Spleen (tissue), 11 donors: ENCODE data around the gene RNASE2. TPM values are rescaled to one million over a fixed set of nuclear protein-coding genes. Genes with fewer than 3 reads are reported as not detected.

Source experiments
- DNase-seq: peaks from one replicate; pipeline ENCODE4 v3.0.0-alpha.2; 2020
- H3K27ac ChIP-seq, 8 donors: fragments of 200-600 bp; sonication (generic) in 7 of 8; 1 replicate in 4 of 8; 2 replicates in 4 of 8; pipeline versions ENCODE4 v1.5.0 to v1.8.0; 2016 to 2021; ENCODE audit warnings: inconsistent platforms in 4 of 8, mild to moderate bottlenecking in 4 of 8, moderate library complexity in 1 of 8
- H3K27me3 ChIP-seq, 7 donors: fragments of 200-600 bp; sonication (generic) in 6 of 7; replicated peaks in 1 of 7; 1 replicate in 4 of 7; 2 replicates in 3 of 7; pipeline versions ENCODE4 v1.5.0 to v1.8.0; 2016 to 2021; ENCODE audit warnings: inconsistent platforms in 3 of 7, mild to moderate bottlenecking in 1 of 7
- H3K36me3 ChIP-seq, 6 donors: fragments of 200-600 bp; sonication (generic) in 5 of 6; 1 replicate in 4 of 6; 2 replicates in 2 of 6; pipeline versions ENCODE4 v1.5.0 to v1.8.0; 2016 to 2021; ENCODE audit warnings: inconsistent platforms in 2 of 6
- H3K4me1 ChIP-seq, 6 donors: fragments of 200-600 bp; sonication (generic) in 5 of 6; 1 replicate in 3 of 6; 2 replicates in 3 of 6; pipeline versions ENCODE4 v1.5.0 to v1.8.0; 2016 to 2021; ENCODE audit warnings: inconsistent platforms in 3 of 6
- H3K4me3 ChIP-seq, 8 donors: fragments of 200-600 bp; sonication (generic) in 7 of 8; 1 replicate in 4 of 8; 2 replicates in 4 of 8; pipeline versions ENCODE4 v1.5.0 to v1.8.0; 2016 to 2021; ENCODE audit warnings: inconsistent platforms in 4 of 8, mild to moderate bottlenecking in 4 of 8, moderate library complexity in 2 of 8
- H3K9me3 ChIP-seq, 8 donors: fragments of 200-600 bp; sonication (generic) in 7 of 8; 1 replicate in 4 of 8; 2 replicates in 4 of 8; pipeline versions ENCODE4 v1.5.0 to v1.8.0; 2016 to 2021; ENCODE audit warnings: inconsistent platforms in 4 of 8
- CTCF ChIP-seq, 11 experiments: fragments of 200-600 bp in 7 of 11; fragments of 450-650 bp in 4 of 11; sonication (generic) in 4 of 11; IDR thresholded peaks in 8 of 11; conservative IDR thresholded peaks in 3 of 11; 1 replicate in 7 of 11; 2 replicates in 4 of 11; pipeline versions ENCODE4 v1.4.0 to v1.8.0; 2016 to 2021; ENCODE audit warnings: antibody characterized with exemption in 11 of 11, inconsistent platforms in 4 of 11, mild to moderate bottlenecking in 1 of 11
- POLR2A ChIP-seq, 3 donors: fragments of 450-650 bp; IDR thresholded peaks; one replicate each; pipeline ENCODE4 v1.5.1; 2017; ENCODE audit warnings: antibody characterized with exemption in 3 of 3, mild to moderate bottlenecking in 1 of 3
- POLR2AphosphoS5 ChIP-seq, 3 donors: sonication (generic); formaldehyde crosslinking; IDR thresholded peaks; one replicate each; pipeline ENCODE4 v1.5.1; 2017; ENCODE audit warnings: antibody characterized with exemption in 3 of 3
- WGBS, 5 donors: extraction: QIAGEN DNeasy Blood & Tissue Kit in 3 of 5; methylation state at CpG; one replicate each; pipeline versions ENCODE4 v1.1.5 to v1.1.7; 2013 to 2018; 5-methylcytosine and 5-hydroxymethylcytosine counted together
- intact Hi-C: fragments of 100-400 bp; cut with DNase I; formaldehyde crosslinking; loops from one replicate; pipeline ENCODE4 v1.15.0; 2023; ENCODE audit warnings: low total_unique reads
- polyA plus RNA-seq, 3 donors: library from polyadenylated mRNA; stranded (reverse); fragments of 200-250 nt; gene quantifications; one replicate each; pipeline ENCODE4 v1.2.1, GENCODE V29; 2013
- total RNA-seq, 7 donors: library from RNA; depleted of rRNA in 3 of 7; stranded (reverse); fragments of >200 nt in 3 of 7; fragmentation: NEBNext Ultra II Directional in 4 of 7; extraction: Animal tissue kit (Norgen Biotek cat#: 25700) in 4 of 7; gene quantifications; one replicate each; pipeline versions ENCODE4 v1.1.0 to v1.2.1, GENCODE V29; 2016 to 2021
- donor health status: healthy with polysubstance abuse.
- donor health status: DM: no; HTN: no; CAD: no; lungs with moderate emphysema.
- donor health status: DM: no; HTN: no; CAD: no.
- donor health status: Bipolar disorder and iron deficiency.
- donor health status: healthy.
- donor health status: DM: no; HTN: no; CAD: no.
- donor health status: DM: yes; HTN: yes; CAD: no.

Gene RNASE2
- total and polyA plus RNA-seq, 10 donors = 4.5 to 27.6 (median 11.4) TPM

- 0 to 1% (median 0%) methylated on average over 32 to 47 of the region's 47 CpGs for WGBS, 5 donors
- peak; percentile 96 for DNase-seq
- Histone ChIP-seq H3K27me3 (peaks cover 0 to 14% (median 0%) of the 10 kb centered on the region in 7 donors), H3K36me3 (no peaks in the 10 kb centered on the region), H3K27ac (peak overlapping the region; percentile 21 to 84 (median 78)), H3K4me3 (peak overlapping the region; percentile 55 to 80 (median 60)), H3K4me1 (peaks cover 0 to 21% (median 17%) of the 10 kb centered on the region in 6 donors), H3K9me3 (no peaks in the 10 kb centered on the region)
- intact Hi-C loops = loop anchor here (5.0 to 10.0 kb wide), 2 partner anchors 114 to 276 kb away; no protein-coding TSS in a partner anchor
- TF ChIP-seq POLR2A (IDR thresholded peaks at IDR 0.05) (no peak), POLR2AphosphoS5 (IDR thresholded peaks at IDR 0.05) (peak; percentile 66 to 83 (median 79)), CTCF (IDR thresholded peaks at IDR 0.05 in 8 of 11, conservative IDR thresholded peaks at IDR 0.05 in 3 of 11) (peak; percentile 80 to 97 (median 94))
These were observed 15.9 kb downstream of the RNASE2 start for GRCh38 chr14:20970983-20971704.

DNA sequence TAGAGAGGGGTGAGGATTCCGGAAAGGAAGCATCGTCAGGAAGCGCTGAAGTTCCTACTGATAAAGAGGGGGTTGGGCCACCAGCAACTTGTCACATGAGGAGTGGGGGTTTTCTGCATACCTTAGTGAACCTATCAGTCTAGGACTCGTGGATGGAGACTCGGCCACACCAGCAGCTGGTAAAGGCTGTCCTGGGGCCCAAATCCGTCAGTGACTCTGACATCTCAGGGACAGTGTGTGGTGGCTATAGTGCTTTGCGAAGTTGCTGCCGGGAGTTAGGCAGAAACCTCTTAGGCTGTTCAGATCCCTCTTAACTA, 16.4 kb downstream of the RNASE2 start:
- 8 to 17% (median 12%) methylated on average over 8 of the region's 8 CpGs for WGBS, 5 donors
- no peak for TF ChIP-seq POLR2AphosphoS5 (IDR thresholded peaks at IDR 0.05)
- TF ChIP-seq CTCF (IDR thresholded peaks at IDR 0.05 in 8 of 11, conservative IDR thresholded peaks at IDR 0.05 in 3 of 11) = no peak
- no peak for TF ChIP-seq POLR2A (IDR thresholded peaks at IDR 0.05)
- Histone ChIP-seq H3K9me3 (no peaks in the 10 kb centered on the region), H3K27me3 (peaks cover 0 to 14% (median 0%) of the 10 kb centered on the region in 7 donors), H3K36me3 (no peaks in the 10 kb centered on the region), H3K4me3 (peak overlapping the region in 6 of 8 donors; percentile 57 to 80 (median 60)), H3K27ac (peak overlapping the region; percentile 21 to 84 (median 78)), H3K4me1 (peaks cover 0 to 21% (median 17%) of the 10 kb centered on the region in 6 donors)
- DNase-seq = no peak
- intact Hi-C loops = loop anchor here (5.0 to 10.0 kb wide), 2 partner anchors 114 to 277 kb away; no protein-coding TSS in a partner anchor

DNA sequence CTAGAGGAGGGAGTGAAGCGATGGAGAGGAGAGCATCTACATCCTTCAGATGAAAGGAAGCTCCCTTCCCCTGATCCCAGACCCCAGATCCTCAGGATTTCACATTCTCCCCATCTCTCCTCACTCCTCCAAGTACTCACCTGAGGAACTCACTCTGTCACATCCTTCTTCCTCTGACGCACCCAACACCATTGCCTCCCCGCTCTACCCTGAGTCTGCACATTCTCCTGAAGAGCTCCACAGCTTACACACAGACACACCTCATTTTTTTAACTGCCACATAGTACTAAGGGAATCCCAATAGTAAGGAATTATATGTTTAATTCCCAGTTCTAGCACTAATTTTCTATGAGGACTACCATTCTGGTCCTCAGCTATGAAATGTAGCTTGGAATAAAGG, 18.2 kb downstream of the RNASE2 start:
- H3K36me3 ChIP-seq = no peaks in the 10 kb centered on the region
- H3K4me3 ChIP-seq = no peak overlapping the region
- peaks cover 0 to 21% (median 17%) of the 10 kb centered on the region in 6 donors for H3K4me1 ChIP-seq
- no peaks in the 10 kb centered on the region for H3K9me3 ChIP-seq
- no peak overlapping the region for H3K27ac ChIP-seq
- 90 to 97% (median 95%) methylated on average over 3 of the region's 3 CpGs for WGBS, 5 donors
- intact Hi-C loops = loop anchor here (5.0 to 10.0 kb wide), 2 partner anchors 116 to 279 kb away; no protein-coding TSS in a partner anchor
- TF ChIP-seq POLR2A (IDR thresholded peaks at IDR 0.05) = no peak
- TF ChIP-seq CTCF (IDR thresholded peaks at IDR 0.05 in 8 of 11, conservative IDR thresholded peaks at IDR 0.05 in 3 of 11) = no peak
- TF ChIP-seq POLR2AphosphoS5 (IDR thresholded peaks at IDR 0.05) = no peak
- DNase-seq = no peak
- H3K27me3 ChIP-seq = peaks cover 0 to 14% (median 0%) of the 10 kb centered on the region in 7 donors

DNA sequence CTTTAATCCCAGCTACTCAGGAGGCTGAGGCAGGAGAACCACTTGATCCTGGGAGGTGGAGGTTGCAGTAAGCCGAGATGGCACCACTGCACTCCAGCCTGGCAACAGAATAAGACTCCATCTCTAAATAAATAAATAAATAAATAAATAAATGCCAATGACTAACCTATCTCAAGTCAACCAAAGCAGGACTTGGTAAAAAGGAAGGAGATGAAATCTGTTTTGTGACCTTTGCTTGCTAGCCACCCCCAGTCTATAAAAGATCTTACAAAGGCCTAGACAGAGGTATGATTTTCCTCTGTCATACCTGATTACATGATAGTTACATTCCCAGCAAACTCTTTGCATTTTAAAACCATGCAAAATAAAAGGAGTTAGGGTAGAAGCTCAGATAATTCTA, 21.0 kb downstream of the RNASE2 start:
- no peak overlapping the region for H3K4me3 ChIP-seq
- H3K9me3 ChIP-seq = no peaks in the 10 kb centered on the region
- intact Hi-C loops = loop anchor here (10.0 kb wide), 1 partner anchor 281 kb away; no protein-coding TSS in a partner anchor
- peaks cover 0 to 10% (median 9%) of the 10 kb centered on the region in 6 donors for H3K4me1 ChIP-seq
- H3K27ac ChIP-seq = no peak overlapping the region
- TF ChIP-seq POLR2AphosphoS5 (IDR thresholded peaks at IDR 0.05) (no peak), CTCF (IDR thresholded peaks at IDR 0.05 in 8 of 11, conservative IDR thresholded peaks at IDR 0.05 in 3 of 11) (no peak), POLR2A (IDR thresholded peaks at IDR 0.05) (no peak)
- 85 to 100% (median 92%) methylated on average over 1 of the region's 1 CpG for WGBS, 5 donors
- H3K27me3 ChIP-seq = peaks cover 0 to 14% (median 0%) of the 10 kb centered on the region in 7 donors
- DNase-seq = no peak
- H3K36me3 ChIP-seq = no peaks in the 10 kb centered on the region
